Mucosa of descending colon (tissue), 3 donors: ENCODE results near the gene EAPP. TPM values are rescaled to one million over a fixed set of nuclear protein-coding genes. Genes with fewer than 3 reads are reported as not detected.

Experiments
- ATAC-seq: fragments of 200-7000 bp; cut with Tn5 transposase; one replicate; pipeline ENCODE4 v1.9.1; 2020; ENCODE audit warnings: mild to moderate bottlenecking, moderate library complexity
- DNase-seq, 3 donors: peaks; one replicate each; pipeline ENCODE4 v3.0.0-alpha.2; 2020
- H3K36me3 ChIP-seq: fragments of 200-600 bp; one replicate; pipeline ENCODE4 v1.8.0; 2021; ENCODE audit warnings: low read depth, mild to moderate bottlenecking
- H3K4me1 ChIP-seq: fragments of 200-600 bp; one replicate; pipeline ENCODE4 v1.8.0; 2021; ENCODE audit warnings: low read depth, mild to moderate bottlenecking
- H3K4me3 ChIP-seq: fragments of 200-600 bp; one replicate; pipeline ENCODE4 v1.8.0; 2021; ENCODE audit warnings: mild to moderate bottlenecking
- H3K9me3 ChIP-seq: fragments of 200-600 bp; one replicate; pipeline ENCODE4 v1.8.0; 2021; ENCODE audit warnings: mild to moderate bottlenecking
- CTCF ChIP-seq: fragments of 200-600 bp; IDR thresholded peaks from one replicate; pipeline ENCODE4 v1.8.0; 2022; ENCODE audit warnings: antibody characterized with exemption, mild to moderate bottlenecking
- intact Hi-C, 2 donors: fragments of 100-400 bp; cut with DNase I in 1 of 2; cut with micrococcal nuclease in 1 of 2; formaldehyde crosslinking; loops; one replicate each; pipeline versions ENCODE4 v1.11.0 to v1.11.1; 2022; cut with DNase I, micrococcal nuclease
- long read RNA-seq, 2 donors: library from polyadenylated mRNA; unstranded; transcript quantifications; one replicate each; pipeline ENCODE4 v2.0.0, GENCODE V29; 2019 to 2021
- total RNA-seq, 3 donors: library from RNA; stranded (reverse); fragmentation: NEBNext Ultra II Directional in 2 of 3; extraction: Animal tissue kit (Norgen Biotek cat#: 25700) in 2 of 3; gene quantifications; one replicate each; pipeline versions ENCODE4 v1.2.1 to v1.2.4, GENCODE V29; 2021 to 2023
- donor health status: DM: no; HTN: no; CAD: no; lungs with moderate emphysema.
- donor health status: DM: no; HTN: no; CAD: no.
- donor health status: DM: no; HTN: yes; CAD: no.

Gene EAPP
- 10 to 100 TPM; 43.4 to 78.0 (median 66.0) TPM for total RNA-seq
- long read RNA-seq, donor 1, transcript EAPP-201 (6 exons, 1,321 nt): major isoform, 27 of 33 reads
- long read RNA-seq, donor 1, partial matches to known transcripts: 3 of 33 reads
- long read RNA-seq, donor 1, other reads (novel, unspliced or antisense): 3 of 33 reads
- long read RNA-seq, donor 2, transcript EAPP-201 (6 exons, 1,321 nt): major isoform, 35 of 60 reads
- long read RNA-seq, donor 2, partial matches to known transcripts: 18 of 60 reads
- long read RNA-seq, donor 2, other reads (novel, unspliced or antisense): 6 of 60 reads

- Histone ChIP-seq H3K36me3 (no peaks in the 10 kb centered on the region), H3K4me3 (peak within 1 kb of the TSS; percentile 64), H3K9me3 (no peaks in the 10 kb centered on the region), H3K4me1 (peaks cover 10% of the 10 kb centered on the region)
- no peak for TF ChIP-seq CTCF
- DNase-seq: peak; percentile 98 to 99 (median 98)
- intact Hi-C loops: no loop called here
- peak; percentile 99 for ATAC-seq
Measured at GRCh38 chr14:34539407-34540180, at the start of gene EAPP. TSS of gene EAPP (minus strand) at chr14:34539701. CDS start at chr14:34539628, 73 bp downstream.

GRCh38 chr14:34583525-34583924 is 44.0 kb upstream of the EAPP start:
- DNase-seq: no peak
- no peak for ATAC-seq
- no peaks in the 10 kb centered on the region for H3K4me1 ChIP-seq

DNA sequence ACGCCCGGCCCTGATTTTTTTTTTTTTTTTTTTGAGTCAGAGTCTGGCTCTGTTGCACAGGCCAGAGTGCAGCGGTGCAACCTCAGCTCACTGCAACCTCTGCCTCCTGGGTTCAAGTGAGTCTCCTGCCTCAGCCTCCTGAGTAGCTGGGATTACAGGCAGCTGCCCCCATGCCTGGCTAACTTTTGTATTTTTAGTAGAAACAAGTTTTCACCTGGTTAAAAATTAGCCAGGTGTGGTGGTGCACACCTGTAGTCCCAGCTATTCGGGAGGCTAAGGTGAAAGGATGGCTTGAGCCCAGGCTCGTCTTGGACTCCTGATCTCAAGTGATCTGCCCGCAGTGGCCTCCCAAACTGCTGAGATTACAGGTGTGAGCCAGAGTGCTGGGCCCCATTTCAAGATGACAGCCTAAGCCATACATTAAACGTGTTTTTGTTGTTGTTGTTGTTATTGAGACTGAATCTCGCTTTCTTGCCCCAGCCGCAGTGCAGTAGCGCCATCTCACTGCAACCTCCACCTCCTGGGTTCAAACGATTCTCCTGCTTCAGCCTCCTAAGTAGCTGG is 42.7 kb upstream of the EAPP start:
- intact Hi-C loops: no loop called here
- H3K4me3 ChIP-seq: no peak overlapping the region
- DNase-seq (peak in 1 of 3 donors; percentile 1), ATAC-seq (no peak)
- TF ChIP-seq CTCF: no peak
- peaks cover 6% of the 10 kb centered on the region for H3K36me3 ChIP-seq
- no peaks in the 10 kb centered on the region for H3K9me3 ChIP-seq
- no peaks in the 10 kb centered on the region for H3K4me1 ChIP-seq

More at GRCh38 chr14:34583525-34583924, 44.0 kb upstream of the EAPP start:
- H3K4me3 ChIP-seq: no peak overlapping the region
- H3K36me3 ChIP-seq: peaks cover 6% of the 10 kb centered on the region
- TF ChIP-seq CTCF: no peak
- intact Hi-C loops: no loop called here
- no peaks in the 10 kb centered on the region for H3K9me3 ChIP-seq

DNA sequence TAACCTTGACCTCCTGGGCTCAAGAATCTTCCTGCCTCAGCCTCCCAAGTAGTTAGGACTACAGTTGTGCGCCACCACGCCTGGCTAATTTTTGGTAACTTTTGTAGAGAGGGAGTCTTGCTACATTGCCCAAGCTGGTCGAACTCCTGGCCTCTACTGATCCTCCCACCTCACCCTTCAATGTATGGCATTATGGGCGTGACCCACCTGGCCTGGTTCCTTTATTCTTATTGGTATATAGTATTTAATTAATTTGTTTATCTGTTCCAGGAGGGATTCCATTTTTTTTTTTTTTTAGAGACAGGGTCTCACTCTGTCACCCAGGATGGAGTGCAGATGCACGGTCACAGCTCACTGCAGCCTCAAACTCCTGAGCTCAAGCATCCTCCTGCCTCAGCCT is 40.9 kb upstream of the EAPP start:
- no peak for ATAC-seq
- intact Hi-C loops: no loop called here
- H3K4me1 ChIP-seq: no peaks in the 10 kb centered on the region
- no peaks in the 10 kb centered on the region for H3K9me3 ChIP-seq
- no peak overlapping the region for H3K4me3 ChIP-seq
- H3K36me3 ChIP-seq: peaks cover 6% of the 10 kb centered on the region
- DNase-seq: peak in 1 of 3 donors; percentile 1
- no peak for TF ChIP-seq CTCF

- TF ChIP-seq CTCF: no peak
- Histone ChIP-seq H3K4me1 (no peaks in the 10 kb centered on the region), H3K9me3 (no peaks in the 10 kb centered on the region), H3K4me3 (no peak overlapping the region), H3K36me3 (peaks cover 7% of the 10 kb centered on the region)
- intact Hi-C loops: no loop called here
- ATAC-seq (no peak), DNase-seq (no peak)
Measured at GRCh38 chr14:34571771-34572170, 32.3 kb upstream of the EAPP start.
